Stromal cell of bone marrow (primary cell): ENCODE results near the gene N4BP2L2.

ENCODE experiments used
- DNase-seq: peaks from one replicate; pipeline ENCODE4 v3.0.0-alpha.2; 2012; ENCODE audit warnings: low read depth

Gene N4BP2L2

GRCh38 chr13:32468502-32469142 is 70.0 kb downstream of the N4BP2L2 start:
- no peak for DNase-seq

- no peak for DNase-seq
These were observed 82.0 kb downstream of the N4BP2L2 start for GRCh38 chr13:32456591-32456990.

- no peak for DNase-seq
These were observed 83.0 kb downstream of the N4BP2L2 start for GRCh38 chr13:32455594-32455903.

DNA sequence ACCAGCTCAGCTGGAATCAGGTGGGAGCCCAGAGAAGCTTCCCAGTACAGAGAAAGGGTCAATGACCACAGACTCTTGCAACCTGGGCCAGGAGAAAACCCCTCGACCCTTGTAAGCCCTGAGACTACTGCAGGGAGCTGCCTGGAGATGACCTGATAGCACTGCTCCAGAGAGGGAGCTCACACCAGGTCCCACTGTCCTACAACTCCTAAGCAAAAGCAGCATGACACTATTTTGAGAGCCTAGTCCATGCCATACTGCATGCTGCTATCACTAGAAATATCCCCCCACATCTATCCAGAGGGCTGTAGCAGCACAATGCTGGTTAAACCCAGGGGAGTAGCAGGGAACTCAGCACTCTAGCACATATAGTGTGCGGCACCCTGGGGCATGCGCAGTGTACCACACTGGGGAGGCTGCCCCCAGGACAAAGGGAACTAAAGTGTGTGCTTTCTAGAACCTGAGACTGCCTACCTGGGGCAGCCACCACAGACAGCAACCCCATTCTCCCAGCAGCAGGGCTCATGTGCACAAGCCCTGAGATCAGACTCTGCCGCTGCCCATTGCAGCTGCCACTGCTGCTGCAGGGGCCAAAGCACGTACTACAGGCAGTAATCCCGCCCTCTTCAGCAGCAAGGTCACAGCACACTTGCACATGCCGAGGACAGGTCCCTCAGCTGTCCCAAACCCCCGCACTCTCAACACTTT is 83.6 kb downstream of the N4BP2L2 start:
- DNase-seq, result no peak

DNA sequence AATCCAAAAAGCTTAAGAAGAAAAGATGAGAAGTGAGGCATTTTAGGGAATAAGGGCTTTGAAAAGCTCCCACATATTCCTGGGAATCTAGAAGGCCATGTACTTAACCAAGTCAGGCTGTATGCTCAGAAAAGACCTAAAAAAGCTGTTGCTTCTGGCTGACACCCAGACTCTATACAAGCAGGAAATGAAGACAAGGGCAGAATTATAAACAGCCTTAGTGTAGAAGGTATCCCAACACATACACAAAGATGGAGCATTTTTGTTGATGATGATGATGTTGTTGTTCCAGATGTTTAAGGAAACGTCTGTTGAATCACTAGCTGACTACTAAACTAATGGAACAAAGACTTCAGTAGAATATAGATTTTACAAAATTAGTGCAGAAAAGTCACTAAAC is 84.6 kb downstream of the N4BP2L2 start:
- DNase-seq, result no peak

- DNase-seq, result no peak
These were observed 89.6 kb downstream of the N4BP2L2 start for GRCh38 chr13:32448972-32449371.

GRCh38 chr13:32447894-32448623 is 90.5 kb downstream of the N4BP2L2 start:
- DNase-seq, result no peak

DNA sequence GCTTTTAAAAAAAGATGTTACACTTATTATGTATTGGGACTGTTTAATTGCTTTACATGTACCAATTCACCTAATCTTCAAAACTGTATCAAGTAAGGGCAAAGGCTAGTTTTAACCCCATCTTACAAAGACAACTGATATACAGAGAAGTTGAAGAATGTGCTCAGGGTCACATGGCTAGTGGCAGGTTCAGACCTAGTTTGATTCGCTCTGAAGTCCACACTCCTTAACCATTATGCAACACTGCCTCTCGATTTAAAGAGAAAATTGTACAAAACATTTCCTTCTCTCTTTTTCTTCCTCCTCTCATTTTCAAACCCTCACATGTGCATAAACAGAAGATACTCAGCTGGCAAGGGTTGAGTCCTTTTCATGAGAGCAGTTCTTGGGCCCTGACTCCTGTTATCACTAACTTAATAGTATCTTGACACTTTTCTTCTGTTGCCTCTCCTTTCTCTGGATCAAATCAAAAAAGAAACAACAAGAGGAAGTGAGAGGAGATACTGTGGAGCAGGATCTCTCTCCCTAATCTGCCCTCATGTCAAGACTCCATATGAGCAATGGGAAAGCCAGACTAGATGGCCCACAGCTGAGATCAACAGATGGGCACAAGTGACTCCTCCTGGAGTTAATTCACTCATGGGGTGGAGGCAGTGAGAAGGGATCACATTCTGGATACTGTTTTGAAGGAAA is 91.7 kb downstream of the N4BP2L2 start:
- DNase-seq, result no peak

DNA sequence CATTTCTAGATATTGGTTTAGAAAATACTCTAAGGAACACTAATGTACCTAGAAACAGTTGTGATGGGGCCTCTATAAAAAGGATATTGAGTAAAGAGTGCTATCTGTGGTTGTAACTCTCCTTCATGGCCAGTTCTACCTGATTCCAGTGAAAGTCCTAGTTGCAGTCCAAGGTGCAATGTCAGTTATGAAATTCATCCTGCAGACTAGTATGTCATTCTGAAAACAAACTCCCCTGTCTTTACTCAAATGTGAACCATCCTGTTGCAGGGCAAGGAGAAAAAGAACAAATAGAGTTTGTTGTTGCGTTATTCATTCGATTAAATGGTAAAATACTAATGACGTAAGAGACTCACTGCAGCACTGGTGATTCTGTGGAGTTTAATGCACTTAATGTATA is 92.4 kb downstream of the N4BP2L2 start:
- DNase-seq, result no peak

- no peak for DNase-seq
These were observed 93.1 kb downstream of the N4BP2L2 start for GRCh38 chr13:32445461-32445860.

- DNase-seq, result no peak
These were observed 95.5 kb downstream of the N4BP2L2 start for GRCh38 chr13:32443111-32443510.

- no peak for DNase-seq
These were observed 99.7 kb downstream of the N4BP2L2 start for GRCh38 chr13:32438871-32439270.

DNA sequence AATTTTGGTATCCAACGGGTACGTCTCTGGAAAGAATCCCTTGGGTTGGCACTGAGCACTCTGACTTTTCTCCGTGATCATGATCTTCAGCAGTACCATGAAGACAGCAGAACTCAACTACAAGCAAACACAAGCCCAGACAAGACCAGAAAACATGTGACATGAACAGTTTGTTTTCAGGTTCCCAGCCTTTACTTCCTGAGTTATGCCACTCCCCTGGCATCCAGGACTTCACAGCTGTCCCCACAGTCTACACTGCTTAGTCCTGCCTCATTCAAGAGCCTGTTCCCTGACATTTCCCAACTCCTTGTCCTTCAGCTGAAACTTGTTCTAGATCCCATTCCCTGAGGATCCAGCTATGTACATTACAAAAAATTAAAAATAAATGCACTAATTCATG is 105.7 kb downstream of the N4BP2L2 start:
- DNase-seq, result no peak

GRCh38 chr13:32431361-32431760 is 107.2 kb downstream of the N4BP2L2 start:
- DNase-seq, result no peak

DNA sequence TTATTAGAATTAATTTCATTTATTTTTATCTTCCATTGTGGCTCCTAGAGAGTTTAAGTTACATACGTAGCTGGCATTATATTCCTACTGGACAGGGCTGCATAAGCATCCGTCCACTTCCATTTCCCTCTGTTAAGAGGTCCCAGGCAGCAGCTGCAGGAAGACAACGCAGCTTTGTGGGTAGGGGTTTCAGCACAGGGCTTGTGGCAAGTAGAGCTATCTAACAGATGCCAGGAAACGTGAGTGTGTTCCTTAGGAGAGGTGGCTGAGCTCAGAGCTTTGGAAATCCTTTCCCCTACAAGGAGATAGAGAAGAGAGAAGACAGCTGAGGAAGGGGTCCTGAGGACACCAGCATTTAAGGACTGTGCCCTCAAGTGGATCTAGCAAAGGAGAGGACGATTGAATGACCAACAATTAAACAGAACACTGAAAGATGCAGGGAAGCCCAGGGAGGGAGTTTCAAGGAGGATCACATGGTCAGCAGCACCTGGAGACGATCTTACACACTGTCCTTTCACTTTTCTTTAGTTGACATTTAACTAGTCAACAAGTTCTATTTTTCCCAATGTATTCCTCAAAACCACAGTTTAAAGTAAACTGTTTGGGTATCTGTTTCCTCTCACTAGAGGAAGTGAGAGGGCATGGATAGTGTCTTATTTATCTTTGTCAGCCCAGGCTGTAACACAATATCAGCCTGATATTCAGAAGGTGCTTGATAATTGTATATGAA is 108.4 kb downstream of the N4BP2L2 start:
- DNase-seq, result no peak

DNA sequence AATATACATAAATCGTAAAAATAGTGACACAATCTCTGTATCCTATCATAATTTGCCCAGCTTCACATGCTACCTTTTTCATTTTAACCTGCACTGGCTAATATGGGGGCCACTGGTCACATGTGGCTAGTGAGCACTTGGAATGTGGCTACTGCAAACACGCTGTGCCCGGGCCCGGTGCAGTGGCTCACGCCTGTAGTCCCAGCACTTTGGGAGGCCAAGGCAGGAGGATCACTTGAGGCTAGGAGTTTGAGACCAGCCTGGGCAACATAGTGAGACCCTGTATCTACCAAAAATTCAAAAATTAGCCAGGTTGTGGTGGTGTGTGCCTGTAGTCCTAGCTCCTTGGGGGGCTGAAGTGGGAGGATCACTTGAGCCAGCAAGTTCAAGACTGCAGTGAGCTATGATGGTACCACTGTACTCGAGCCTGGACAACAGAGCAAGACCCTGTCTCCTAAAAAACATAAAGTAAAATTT is 109.1 kb downstream of the N4BP2L2 start:
- DNase-seq, result no peak

GRCh38 chr13:32428581-32429432 is 109.8 kb downstream of the N4BP2L2 start:
- DNase-seq, result no peak

DNA sequence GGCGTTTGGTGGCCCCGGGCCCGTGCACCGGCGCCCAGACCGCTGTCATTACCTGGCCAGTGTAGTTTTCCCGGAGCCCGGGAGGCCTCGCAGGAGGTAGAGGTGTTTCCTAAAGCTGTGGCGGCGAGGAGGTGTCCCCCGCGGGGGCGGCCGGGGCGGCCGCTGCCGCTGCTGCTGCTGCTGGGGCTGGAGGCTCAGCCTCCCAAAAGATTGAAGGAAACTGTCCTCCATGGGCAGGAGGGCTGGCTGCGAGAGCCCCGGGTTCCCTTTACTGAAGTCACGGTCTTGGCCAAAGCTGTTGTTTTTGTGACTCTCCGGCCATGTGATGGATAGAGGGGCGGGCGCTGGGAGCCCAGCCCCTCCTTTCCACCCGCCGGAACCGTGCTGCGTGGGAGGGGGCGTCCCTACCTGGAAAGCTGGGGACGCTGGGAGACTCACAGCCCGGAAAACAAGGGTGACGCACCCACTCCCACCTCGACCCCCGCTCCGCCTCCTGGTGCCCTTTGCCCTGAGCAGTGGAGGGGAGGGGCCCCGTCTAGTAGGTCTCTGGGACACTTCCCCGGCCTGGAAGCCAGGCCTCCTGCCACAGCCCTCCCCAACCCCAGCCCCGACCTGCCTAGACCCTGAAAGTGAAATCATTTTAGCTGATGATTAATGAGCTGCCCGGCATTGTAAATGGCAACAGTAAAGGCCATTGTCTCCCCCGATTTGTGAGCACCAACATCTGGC is 110.6 kb downstream of the N4BP2L2 start, which contains the start of gene N4BP2L1:
Gene N4BP2L1 (minus strand): TSS at position 279 of the 729 bp plus-strand sequence. CDS start 48 bp downstream, at position 231.
- peak; percentile 43 for DNase-seq

- no peak for DNase-seq
These were observed 111.4 kb downstream of the N4BP2L2 start for GRCh38 chr13:32426990-32427851.
